NCI-H2107 (cell line): ENCODE results near the gene NR2E1.

Source experiments
- DNase-seq: peaks from one replicate; lab custom pipeline; 2025; lab: John Stamatoyannopoulos, UW

The NR2E1 gene

DNA sequence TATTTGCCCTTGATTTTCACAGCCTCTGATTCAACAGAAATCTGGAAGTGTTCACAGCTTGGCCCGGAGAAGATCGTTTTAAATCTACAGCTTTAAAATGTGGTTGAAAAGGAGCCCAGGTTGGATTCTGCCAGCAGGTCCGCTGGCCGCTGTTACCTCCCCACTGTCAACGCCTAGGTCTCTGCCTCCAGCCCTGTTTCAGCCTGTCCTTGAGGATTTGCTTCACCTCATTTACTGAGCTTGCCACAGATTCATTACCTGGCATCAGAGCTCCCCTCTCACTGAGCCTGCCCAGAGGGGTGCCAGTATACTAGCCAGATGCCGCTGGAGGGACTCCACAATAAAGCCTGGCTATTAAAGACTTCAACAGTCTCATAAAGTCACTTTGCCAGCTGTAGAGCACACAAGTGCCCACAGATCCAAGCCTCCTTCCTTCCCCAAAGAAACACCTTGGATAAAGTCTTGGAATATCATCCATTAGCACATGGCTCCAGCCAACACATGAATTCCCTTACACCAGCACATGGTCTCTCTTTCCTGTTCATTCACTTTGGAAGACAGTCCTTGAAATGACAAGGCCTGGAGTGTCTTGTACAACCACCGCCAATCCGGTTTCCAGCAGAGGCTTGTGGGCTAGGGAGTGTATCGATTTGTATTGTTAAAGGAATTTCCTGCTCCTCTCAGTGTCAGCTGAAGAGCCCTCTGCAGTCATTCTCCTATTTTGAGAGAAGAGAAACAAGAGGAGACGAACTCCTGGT is 9.5 kb upstream of the NR2E1 start:
- DNase-seq, result no peak

DNA sequence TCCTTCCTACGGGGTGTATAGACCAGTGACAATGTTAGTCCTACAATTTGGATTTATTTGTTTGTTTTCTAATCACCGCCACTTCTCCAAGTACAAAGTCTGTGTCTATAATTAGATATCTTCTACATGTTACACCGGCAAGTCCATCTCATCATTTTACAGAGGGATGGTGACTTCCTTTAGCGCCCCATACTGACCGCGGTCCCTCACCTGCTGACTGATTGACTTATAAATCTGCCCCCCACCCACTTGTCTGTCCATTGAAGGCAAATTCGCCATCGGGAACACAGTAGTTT is 8.9 kb upstream of the NR2E1 start:
- DNase-seq, result no peak

DNA sequence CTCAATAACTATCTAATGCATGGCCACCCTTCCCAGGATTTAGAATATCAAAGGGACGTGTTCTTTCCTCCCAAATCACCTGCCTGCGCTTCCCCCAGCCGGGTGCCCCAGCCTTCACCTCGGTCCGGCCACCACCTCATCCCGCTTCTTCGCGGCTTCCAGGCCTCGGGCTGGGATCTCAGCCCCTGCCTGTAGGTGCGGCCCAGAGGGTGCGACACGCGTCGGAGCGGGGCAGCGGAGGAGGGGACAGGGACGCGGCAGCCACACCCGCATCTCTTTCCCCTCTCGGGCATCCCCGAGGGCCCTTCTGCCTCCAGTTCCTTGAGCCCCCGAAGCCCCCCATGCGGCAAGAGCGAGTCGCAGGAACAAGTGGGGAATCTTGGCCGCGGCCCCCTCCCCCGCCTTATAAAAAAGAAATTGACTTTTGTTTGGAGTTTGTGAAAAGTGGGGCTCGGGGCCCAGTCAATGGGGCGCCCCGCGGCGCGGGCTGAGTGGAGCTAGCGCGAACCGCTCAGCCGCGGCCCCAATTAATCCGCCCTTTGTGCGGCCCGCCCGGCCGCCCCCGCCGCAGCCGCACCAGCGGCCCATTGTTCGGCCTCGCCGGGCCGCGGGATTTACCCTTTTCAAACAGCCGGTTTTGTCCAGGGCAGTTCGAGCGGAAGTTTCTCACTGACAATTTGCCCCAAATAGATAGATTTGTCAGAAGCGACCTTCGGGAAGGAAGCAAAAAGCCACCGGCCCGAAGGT is 8.4 kb upstream of the NR2E1 start:
- no peak for DNase-seq

DNA sequence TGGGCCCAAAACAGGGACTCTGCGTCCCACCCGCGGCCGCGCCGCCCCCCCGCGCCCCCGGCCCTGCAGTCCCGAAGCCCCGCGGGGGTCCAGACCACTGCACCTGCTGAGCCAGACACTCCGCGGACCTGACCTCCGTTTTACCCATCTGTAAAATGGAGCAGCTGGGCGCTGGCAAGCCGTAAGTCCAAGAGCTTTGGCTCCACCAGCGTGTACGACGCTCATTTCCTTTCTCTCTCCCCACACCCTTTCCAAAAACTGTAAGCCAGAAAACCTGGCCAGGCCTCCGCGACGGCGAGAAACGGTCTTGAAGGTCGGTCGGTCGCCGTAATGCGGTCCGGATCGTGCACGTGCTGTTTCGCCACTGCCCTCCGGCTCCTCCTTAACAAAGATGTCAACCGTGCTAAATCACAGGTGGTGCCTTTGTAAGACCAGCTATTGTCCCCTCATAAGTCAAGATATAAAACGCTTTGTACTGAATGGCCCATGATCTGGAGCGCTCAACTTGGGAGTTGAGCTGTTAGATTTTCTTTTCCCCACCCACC is 7.8 kb upstream of the NR2E1 start:
- DNase-seq, result no peak

DNA sequence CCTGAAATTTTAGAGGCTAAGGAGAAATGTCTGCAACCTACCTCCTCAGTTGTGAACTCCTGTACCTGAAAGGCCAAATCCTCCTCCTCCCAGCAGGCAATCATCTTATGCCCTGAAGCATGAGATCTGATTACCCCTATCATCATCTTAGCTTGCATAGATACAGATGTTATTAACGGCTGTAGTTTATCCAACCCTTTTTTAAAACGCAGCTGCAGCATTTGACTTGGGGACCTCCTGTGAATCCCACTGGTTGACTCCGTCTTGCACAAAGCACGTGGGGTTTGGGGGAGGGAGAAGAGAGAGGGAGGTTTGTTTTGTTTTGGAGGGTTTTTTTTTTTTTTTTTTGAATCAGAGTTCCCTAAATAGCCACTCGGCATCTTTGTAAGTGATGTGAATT is 5.8 kb upstream of the NR2E1 start:
- no peak for DNase-seq

DNA sequence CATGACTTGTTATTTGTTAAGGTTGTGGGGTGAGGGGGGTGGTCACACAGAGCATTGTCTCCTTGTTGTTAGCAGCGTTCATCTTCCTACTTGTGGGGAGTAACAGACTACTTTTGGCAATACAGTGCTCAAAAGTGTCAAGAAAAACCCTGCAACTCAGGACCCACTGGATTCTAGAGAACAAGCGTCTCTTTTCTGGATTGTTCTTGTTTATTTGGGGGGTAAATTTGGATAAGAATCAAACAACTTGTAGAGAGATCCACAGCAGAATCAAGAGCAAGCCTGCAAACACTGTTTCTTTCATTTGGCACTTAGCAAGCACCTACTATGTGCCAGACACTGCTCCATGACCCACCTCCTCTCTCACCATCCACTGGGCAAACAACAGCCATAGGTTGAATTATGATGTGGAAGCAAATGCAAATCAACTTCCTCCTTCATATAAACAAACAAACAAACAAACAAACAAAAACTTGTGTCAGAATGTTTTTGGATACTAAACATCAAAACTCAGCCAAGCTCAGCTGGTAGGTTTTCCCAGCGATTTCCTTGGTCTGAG is 4.0 kb upstream of the NR2E1 start:
- no peak for DNase-seq

DNA sequence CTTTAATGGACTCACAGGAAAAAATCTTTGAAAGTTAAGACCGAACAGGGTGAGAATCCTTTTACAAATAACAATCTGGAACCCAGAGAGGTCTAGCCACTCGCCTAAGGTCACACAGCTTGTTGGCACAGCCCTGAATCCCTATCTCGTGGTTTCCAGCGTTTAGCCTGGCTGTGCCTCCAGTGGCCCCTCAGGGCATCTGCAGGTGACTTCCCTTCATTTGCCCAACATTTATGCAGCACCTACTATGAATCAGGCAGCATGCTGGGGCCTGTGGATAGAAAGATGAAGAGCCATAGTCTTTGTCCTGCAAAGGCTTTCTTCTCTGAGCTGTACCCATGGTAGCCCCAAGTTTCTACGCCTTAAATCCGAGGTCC is 2.6 kb upstream of the NR2E1 start:
- no peak for DNase-seq

DNA sequence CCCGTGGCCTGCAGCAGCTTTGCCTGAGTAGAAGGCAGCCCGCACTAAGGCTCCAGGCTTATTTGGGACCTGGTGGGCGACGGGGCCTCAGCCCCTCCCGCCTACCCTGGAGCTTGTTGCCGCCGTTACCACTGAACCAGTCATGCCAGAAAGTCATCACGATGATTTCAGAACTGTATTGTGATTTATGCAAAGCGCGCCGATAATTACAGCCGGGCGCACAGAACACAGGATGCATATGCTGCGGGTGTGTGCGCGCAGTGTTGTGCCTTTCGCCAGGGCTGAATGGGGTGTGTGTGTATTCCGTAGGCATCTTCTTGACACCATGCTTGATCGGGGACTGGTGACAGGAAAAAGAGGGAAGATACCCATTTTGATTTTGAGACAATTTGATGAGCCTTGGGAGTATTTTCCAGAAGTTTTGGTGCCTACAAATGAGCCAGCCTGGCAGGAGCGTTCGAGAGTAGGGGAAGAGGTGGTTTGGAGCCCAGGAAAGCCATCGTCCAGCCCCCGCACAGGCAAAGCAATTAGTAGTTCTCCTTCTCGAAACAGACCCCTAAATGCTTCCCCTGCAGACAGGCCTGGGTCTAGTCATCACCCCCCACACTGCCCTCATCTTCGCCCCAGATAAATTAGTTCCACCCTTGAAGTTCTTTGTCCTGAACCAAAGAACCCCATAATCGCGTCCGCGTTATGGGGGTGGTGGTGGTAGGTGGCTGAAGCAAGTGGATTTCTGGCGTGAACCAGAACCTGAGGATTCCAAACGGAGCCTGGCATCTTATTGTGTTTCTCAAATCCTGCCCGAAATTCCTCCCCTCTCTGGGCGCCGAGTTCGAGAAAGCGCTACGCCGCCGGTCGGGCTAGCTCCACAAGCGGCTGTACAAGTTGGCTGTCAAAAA is 1.9 kb upstream of the NR2E1 start:
- DNase-seq, result no peak

DNA sequence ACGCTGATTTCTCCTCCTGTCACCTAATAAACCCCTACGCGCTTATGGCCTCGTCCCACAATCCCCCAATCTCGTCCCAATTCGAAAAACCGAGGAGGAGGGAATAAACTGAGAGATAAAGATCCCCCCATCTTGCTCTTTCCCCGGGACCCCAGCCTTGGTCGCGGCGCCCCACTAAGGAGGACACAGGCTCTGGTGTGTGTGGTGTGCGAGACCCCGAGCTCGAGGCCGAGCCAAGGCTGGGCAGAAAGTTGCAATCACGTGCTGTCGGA is 1.3 kb upstream of the NR2E1 start:
- no peak for DNase-seq

DNA sequence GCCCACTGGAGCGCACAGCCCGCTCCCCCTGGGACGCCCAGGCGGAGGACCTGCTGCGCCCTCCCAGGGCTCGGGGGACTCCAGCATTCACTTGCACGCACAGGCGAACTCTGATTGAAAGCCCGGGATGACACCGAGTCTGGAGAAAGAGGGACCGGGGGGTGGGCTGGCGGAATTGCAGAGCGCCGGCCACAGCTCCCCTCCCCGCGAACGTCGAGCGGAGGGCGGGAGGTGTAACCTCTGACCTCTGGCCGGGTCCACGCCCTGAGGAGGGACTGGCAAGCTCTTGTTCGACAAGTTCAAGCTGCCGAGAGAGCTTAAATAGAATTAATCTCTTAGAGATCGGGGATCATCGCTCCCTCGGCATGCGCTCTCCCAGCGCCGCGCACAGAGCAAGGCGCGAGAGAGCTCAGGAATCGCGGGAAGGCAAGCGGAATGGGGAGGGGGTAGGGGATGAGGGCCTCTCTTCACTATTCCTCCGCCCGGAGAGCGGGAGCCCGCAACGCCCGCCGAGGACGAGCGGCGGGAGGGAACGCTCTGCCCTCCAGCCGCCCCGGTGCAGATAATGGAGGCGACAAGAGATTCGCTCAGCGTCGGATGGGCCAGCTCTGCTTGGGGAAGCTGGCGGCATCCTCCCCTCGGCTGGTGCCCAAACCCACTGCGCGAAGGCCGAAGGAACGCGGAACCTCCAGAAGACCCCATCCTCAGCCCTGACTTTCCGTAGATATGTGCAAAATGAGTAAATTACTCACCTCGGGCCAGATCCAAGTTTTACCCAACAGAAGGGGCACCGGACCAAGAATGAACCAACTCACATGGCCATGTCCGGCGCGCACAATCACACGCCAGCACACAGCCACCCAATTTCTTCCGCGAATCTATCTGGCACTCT is 761 bp upstream of the NR2E1 start:
- DNase-seq, result no peak

DNA sequence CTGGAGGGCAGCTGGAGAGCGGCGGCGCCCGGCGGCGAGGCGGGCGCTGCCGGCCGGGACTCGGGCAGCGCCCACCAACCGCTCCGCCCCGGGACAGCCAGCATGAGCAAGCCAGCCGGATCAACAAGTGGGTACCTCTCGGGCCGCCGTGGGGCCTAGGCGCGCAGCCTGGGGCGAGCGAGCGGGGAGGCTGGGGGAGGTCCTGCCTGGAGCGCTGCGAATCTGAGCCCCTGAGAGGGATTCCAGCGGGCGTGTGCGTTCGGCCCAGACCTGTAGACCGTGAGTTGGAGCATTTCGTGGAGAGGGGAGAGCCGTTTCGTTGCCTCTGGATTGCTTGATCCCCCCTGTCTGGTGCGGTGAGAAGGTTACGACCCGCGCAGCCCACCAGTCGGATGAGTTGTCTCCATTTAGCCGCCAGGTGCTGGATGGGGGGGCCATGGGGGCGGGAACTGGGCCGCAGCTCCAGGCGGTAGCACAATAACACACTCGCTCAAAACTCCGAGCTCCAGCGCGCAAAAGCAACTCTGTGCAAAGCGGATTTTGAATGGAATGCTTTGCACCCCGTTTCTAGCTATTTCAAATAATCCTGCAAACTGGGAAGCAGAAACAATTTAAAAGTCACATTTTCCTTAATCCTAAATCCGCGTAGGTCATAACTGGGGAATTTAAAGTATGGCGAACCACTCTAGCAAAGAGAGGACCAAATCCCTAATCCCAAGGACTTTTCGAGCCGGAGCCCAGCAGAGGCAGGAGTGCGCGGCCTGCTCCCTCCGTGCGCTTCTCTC is 1.0 kb downstream of the NR2E1 start:
- no peak for DNase-seq

DNA sequence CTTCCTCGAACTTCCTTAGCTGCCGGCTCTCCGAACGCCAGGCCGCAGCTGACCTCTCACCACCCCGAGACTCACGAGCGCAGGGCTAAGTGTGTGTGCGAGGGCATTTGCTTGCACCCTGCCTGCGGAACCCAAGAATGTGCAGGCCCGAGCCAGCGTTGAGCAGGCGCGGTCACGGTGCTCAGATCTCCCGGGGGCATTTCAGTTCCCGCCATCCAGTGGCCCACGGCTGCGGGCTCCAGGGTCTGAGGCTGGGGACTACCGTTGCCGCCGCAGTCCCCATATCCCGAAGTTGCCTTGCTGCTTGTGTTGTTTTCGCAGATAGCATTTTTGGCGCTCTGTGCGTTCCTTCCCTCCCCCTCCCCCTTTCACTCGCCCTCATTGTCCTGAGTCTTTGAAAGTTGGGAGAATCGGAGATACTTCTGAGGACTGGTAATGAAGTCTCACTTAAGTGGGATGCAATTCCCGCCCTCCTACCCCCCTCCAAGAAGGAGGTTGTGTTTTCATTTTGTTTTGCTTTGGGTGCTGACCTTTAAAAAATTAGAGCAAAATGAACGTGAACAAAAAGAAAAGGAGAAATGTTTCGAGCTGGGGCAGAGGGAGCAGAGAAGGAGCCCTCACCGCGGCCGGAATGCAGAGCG is 1.7 kb downstream of the NR2E1 start:
- DNase-seq, result no peak

DNA sequence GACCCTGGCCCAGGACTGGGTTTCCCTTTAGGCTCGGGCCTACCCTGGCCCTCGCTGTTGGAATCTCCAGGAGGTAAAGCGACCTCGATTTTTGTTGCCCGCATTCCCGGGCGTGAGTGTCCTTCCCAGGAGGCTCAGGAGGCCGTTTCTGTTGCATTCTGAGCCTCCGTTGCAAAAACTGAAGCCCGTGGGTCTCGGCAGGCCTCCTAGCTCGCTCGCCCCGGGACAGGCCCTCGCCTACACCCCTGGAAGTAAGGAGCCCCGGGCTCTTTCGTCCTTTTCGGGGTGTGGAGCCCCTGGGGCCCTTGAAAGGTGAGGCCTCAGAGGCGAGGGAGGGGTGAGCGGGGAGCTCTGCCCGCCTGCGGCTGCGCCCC is 2.3 kb downstream of the NR2E1 start:
- DNase-seq, result no peak

DNA sequence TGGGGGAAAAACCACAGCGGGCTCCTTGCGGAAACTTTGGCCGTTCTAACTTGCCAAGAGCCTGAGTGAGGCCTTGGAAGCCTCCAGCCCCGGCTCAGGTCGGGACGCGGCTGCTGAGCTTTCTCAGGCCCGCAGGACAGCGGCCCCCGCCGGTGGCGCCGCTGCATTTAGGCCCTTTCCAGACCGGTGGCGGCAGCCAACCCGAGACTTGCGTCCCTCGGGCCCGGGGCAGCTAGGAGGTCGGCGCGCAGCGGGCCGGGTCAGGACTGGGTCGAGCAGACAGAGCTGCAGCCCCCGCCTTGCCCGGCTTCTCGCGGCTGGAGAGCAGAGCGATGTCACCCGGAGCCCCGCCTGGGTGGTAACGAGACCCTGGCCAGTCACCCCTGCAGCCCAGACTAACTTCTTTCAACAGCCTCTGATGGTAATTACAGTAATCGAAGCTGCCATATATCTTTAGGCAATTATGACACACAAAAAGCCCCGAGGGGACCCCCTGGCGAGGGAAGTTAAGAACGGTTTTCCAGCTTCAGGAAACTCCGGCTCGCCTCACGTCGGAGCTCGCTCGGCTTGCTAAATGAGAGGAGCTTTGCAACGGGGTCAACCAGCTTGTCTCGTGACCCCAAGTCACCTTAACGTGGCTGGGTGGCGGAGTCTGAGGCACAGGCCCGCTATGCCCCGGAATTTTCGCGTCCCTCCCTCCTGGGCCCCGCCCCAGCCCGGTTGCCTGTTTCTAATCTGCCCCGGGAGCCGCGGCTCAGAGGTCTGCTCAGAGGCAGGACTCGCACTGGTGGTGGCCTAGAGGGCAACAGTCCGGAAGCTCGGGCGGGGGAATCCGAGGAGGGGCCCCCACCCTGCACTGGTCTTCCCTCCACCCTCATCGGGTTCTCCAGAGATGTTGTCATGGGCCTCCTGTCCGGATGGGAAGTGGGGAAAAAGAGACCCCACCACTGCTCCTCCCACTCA is 3.0 kb downstream of the NR2E1 start:
- DNase-seq, result no peak

DNA sequence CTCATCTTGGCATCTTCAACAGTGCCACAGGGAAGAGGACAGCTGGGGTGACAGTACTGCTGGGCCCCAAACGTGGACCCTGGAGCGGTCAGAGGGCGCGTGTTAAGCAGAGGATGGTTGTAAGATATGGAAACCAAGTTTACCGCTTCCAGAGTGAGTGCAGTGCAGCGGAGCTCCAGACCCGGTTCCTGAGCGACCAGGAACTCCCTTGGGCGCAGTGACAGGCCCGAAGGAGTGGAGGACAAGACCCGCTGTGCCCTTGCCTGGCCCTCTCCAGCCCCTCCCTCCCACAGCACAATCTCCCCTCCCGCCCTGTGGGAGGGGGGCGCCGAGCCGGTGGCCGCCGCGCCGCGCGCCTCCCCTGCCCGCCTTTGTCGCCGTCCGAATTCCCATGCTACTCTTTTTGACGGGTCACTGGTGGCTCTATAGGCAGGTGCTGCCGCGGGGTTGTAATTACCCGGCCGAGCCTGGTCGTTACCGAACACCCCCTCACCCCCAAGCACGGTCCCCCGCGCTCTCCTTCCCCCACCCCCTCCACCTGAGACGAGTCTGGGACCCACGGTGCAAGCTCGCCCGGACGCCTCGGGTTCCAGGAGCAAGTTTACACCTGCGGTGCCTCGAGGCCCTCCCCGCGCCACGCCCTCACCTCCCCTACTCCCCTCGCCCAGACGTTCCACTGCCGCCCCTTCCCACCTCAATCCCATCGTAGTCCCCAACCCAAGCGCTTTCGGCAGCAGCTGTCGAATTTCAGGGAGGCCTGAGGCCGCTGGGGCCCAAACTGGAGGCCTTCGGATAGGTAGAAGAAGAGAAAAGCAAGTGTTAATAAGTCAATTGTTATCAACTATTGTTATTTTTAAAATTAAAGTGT is 3.9 kb downstream of the NR2E1 start:
- DNase-seq, result no peak

DNA sequence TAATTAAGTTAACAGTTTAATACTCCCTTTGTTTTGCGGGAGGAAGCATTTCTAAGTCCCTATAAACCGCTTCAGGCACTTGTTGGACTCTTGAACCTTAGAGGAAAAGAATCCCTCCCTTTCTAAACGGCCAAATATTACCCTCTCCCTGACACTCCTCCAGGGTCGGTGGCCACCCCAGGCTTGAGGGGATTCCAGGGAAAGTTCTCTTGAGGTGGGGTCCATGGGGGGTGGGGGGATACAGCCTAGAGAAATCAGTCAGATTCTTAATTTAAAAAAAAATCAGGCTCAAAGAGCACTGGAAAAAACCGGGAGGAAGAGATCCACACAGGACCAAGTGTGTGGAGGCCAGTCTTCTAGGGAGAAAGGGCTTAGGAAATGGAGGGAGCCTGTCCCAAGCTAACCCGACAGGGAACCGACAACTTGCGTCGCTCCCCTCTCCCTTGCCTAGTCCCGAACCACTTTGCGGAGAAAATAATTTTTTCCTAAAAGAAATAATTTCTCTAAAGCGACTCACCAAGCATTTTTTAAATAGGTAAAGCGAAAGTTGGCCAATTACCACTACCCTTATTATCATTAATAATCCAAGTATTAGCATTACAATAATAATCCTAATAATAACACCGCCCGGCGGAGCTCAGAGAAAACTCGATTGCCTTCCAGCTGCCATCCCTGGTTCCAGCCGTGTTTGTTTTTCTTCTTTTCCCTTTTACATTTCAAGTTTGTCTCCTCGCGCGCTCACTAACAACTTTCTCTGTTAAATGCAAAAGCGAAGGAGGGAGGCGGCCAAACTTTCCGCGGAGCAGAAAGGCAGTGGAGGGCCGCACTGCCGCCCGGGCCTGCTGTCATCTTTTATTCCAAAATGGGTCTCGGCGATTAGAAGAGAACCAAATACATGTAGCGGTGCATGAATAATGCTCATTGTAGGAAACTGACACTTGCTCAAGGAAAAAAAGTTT is 4.8 kb downstream of the NR2E1 start:
- no peak for DNase-seq
